Cardiac fibroblast (primary cell): ENCODE results near the gene FOXP4.

Experiments used
- DNase-seq, 2 donors: peaks; one replicate each; pipeline versions ENCODE4 v3.0.0 to v3.0.0-alpha.2; 2010; ENCODE audit warnings: low read depth in 2 of 2
- H3K4me3 ChIP-seq, 2 donors: replicated peaks in 1 of 2; 1 replicate in 1 of 2; 2 replicates in 1 of 2; pipeline ENCODE4 v1.5.1; 2011; ENCODE audit warnings: low read depth in 2 of 2, low read length in 2 of 2, mild to moderate bottlenecking in 2 of 2, moderate library complexity in 1 of 2
- TF ChIP-seq, protein P1 (sequence below): IDR thresholded peaks from one replicate; pipeline ENCODE4 v1.5.1; 2011; ENCODE audit warnings: low read depth, mild to moderate bottlenecking, low read length, inconsistent platforms

Gene FOXP4

DNA sequence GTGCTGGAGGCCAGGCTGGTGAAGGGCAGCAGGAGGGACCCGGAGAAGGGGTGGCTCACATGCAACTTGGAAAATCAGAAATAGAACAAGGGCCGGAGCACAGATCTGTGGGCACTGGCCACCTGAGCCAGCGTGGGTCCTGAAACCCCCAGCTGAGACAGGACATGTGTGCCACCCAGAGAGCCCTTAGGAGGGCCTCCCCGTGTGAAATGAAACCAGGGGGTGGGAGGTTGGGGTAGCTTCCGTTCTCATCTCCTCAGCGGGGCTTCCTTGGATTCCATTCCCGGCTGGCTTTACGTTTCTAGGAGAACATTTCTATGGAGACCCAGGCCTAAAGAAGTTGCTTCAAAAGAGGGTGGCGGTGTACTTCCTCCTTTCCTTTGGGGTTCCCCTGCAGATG lies 5.7 kb downstream of the FOXP4 start:
- TF ChIP-seq, protein P1, sequence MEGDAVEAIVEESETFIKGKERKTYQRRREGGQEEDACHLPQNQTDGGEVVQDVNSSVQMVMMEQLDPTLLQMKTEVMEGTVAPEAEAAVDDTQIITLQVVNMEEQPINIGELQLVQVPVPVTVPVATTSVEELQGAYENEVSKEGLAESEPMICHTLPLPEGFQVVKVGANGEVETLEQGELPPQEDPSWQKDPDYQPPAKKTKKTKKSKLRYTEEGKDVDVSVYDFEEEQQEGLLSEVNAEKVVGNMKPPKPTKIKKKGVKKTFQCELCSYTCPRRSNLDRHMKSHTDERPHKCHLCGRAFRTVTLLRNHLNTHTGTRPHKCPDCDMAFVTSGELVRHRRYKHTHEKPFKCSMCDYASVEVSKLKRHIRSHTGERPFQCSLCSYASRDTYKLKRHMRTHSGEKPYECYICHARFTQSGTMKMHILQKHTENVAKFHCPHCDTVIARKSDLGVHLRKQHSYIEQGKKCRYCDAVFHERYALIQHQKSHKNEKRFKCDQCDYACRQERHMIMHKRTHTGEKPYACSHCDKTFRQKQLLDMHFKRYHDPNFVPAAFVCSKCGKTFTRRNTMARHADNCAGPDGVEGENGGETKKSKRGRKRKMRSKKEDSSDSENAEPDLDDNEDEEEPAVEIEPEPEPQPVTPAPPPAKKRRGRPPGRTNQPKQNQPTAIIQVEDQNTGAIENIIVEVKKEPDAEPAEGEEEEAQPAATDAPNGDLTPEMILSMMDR, result no peak
- DNase-seq, result no peak
- no peak overlapping the region for H3K4me3 ChIP-seq

DNA sequence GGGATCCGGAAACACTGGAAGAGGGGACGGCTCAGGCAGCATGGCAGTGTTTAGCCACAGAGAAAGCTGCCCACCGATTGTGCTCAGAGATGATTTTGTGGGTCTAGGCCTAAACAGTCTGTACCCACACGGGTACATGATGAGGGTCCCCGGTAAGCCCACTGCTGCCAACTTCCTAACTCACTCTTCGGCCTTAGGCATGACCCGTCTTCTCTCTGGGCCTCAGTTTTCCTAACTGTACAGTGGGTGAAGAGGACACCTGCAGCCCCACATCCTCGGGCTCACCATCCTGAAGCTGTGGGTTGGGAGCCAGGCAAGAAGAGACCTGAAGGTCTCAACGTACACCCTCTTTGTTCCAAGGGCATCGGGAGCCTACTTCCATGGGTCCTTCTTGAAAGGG lies 6.5 kb downstream of the FOXP4 start:
- TF ChIP-seq, protein P1, result no peak
- no peak for DNase-seq

DNA sequence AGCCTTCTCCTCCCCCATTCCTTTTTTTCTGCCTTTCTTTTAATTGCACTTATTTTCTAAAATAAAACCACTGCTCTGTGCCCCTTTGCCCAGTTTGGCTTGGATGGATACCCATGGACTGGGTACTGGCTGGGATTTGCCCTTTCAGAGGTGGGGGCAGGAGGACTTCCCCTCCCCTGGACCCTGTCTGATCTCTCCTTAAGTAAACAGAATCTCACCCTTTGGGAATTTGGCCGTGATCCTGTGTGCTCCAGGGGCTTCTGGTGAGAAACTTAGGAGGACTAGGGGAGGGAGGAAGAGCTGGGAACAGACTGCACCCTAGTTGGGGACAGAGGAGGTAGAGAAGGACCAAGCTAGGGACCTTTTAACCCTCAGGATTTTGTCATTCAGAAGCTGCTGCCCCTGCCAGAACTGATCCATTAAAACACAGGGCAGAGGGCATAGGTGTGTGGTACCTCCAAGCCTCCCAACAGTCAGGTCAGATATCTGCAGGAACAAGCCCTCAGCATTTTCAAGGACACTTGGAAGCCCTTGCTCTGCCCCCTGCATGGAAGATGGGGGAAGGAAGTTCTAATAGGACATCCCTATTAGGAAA lies 7.3 kb downstream of the FOXP4 start:
- TF ChIP-seq, protein P1, result no peak
- H3K4me3 ChIP-seq, result no peak overlapping the region
- no peak for DNase-seq

More for the DNA sequence above, 6.5 kb downstream of the FOXP4 start:
- H3K4me3 ChIP-seq, result no peak overlapping the region

DNA sequence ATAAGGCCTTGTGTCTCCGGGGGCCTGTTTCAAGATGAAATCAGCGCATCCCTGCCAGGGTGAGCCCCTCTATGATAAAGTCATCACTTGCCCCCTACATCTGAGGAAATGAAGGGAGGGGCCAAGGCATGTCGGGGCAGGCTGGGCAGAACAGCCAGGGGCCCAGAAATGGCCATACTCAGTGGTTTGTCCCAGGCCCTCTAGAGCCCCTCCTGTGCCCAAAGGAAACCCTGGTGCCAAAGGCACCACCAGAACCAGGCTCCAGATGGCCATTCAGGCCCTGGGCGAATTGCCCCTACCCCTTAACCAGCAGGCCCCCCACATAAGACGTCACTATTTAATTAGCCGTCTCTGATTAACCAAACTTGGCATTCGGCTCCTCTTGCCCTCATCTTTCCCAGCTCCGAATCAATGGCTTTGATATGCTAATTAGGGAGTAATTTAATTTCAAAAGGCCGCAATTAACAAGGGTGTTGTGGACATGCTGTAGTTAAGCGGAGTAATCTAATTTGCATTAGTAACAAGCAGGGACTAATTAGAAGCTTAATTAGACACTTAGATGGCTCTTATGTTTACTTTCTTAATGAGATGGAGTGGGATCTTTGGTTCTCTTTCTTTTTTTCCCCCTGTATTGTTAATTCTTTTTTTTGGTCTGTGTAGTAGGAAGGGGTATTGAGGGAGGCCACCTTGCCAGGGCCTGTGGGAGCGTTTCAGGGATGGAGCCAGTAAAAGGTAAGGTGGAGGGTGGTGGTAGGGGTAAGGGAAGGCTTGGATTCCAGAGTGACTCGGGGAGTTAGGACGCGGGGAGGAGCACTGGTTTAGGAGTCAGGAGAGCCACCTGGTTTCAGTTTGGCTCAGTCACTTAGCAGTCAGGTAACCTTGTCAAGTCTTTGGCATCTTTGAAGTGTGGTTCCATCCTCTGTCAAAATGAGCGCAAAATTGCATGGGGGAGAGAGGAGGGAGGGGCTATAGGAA lies 9.4 kb downstream of the FOXP4 start:
- no peak for DNase-seq
- TF ChIP-seq, protein P1, result no peak
- H3K4me3 ChIP-seq, result no peak overlapping the region

DNA sequence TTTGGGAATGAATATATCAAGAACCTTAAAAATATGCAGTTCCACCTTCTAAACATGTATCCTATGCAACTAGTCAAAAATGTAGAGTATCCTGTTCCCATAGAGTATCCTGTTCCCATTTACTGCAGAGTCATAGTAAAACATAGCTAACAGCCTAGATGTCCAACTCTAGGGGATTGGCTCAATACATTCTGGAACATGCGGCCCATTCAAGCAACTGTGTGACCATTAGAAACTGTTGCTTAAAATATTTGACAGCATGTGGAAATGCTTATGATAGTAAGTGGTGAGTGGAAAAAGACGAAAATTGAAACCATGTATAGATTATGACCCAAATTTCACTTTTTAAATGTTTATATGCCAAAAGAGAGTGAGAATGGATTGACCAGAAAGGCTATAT lies 11.2 kb downstream of the FOXP4 start:
- no peak for DNase-seq
- no peak overlapping the region for H3K4me3 ChIP-seq
- TF ChIP-seq, protein P1, result no peak

DNA sequence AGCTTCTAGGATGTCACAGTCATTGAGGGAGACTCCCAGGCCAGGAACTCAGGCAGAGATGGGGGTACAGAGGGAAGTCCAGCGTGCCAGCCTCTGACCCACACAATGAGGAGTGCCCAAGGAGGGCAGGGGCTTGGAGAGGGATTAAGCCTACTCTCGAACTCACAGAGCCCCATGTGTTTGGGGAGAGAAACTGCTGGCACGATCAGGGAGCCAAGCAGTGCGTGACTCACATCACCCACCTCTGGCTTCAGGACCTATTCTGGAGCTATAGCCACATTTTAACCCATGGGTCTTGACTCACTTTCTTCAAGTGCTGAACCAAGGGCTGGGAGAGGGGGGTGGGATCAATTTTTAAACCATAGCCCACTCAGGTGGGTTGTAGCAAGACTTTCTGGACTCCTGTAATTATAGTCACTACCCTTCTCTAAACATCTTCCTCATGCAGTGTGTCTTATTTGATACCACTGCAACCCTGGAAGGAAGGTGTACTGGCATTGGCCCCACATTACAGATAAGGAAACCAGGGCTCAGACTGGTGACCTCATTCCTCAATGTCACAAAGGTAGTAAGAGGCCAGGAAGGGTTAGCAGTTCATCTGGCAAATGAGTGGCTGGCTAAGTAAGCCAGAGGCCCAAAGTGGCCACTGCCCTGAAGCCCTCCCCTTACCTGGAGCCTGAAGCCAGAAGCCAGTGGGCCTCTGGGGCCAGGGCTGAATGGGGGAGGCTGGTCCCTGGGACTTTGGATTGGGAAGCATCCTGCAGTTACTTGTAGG lies 12.0 kb downstream of the FOXP4 start:
- no peak overlapping the region for H3K4me3 ChIP-seq
- TF ChIP-seq, protein P1, result no peak
- no peak for DNase-seq
